NCI-H1436 (cell line): ENCODE measurements around the gene IL22RA2.
"Not testable (repeated sequence)": the region's sequence is repeated elsewhere in the genome, so short reads cannot be mapped to it uniquely, and the experiment has no call there.

Experiments
- DNase-seq: peaks from one replicate; lab custom pipeline; 2025; lab: John Stamatoyannopoulos, UW

The IL22RA2 gene

GRCh38 chr6:137123078-137123477 is 50.4 kb downstream of the IL22RA2 start:
- no peak for DNase-seq

GRCh38 chr6:137122612-137123011 is 50.8 kb downstream of the IL22RA2 start:
- no peak for DNase-seq

GRCh38 chr6:137121401-137121997 is 51.9 kb downstream of the IL22RA2 start:
- no peak for DNase-seq

GRCh38 chr6:137120748-137121147 is 52.7 kb downstream of the IL22RA2 start:
- no peak for DNase-seq

GRCh38 chr6:137119196-137120104 is 54.0 kb downstream of the IL22RA2 start:
- DNase-seq = no peak

- no peak for DNase-seq
Measured at GRCh38 chr6:137117581-137117980, 55.9 kb downstream of the IL22RA2 start.

- no peak for DNase-seq
Measured at GRCh38 chr6:137116807-137117206, 56.6 kb downstream of the IL22RA2 start.

GRCh38 chr6:137115658-137116057 is 57.8 kb downstream of the IL22RA2 start:
- DNase-seq = no peak

- no peak for DNase-seq
Measured at GRCh38 chr6:137112067-137112355, 61.4 kb downstream of the IL22RA2 start.

- DNase-seq = no peak
Measured at GRCh38 chr6:137111296-137112066, 62.0 kb downstream of the IL22RA2 start.

- no peak for DNase-seq
Measured at GRCh38 chr6:137107767-137108105, 65.7 kb downstream of the IL22RA2 start.

GRCh38 chr6:137107047-137107766 is 66.2 kb downstream of the IL22RA2 start:
- not testable (repeated sequence) for DNase-seq

- DNase-seq = no peak
Measured at GRCh38 chr6:137106183-137106582, 67.3 kb downstream of the IL22RA2 start.

- no peak for DNase-seq
Measured at GRCh38 chr6:137105375-137105774, 68.1 kb downstream of the IL22RA2 start.

- no peak for DNase-seq
Measured at GRCh38 chr6:137104926-137105325, 68.5 kb downstream of the IL22RA2 start.

GRCh38 chr6:137102851-137103492 is 70.5 kb downstream of the IL22RA2 start:
- DNase-seq = no peak

GRCh38 chr6:137102050-137102848 is 71.2 kb downstream of the IL22RA2 start:
- no peak for DNase-seq

GRCh38 chr6:137099689-137100403 is 73.6 kb downstream of the IL22RA2 start:
- DNase-seq = no peak

- no peak for DNase-seq
Measured at GRCh38 chr6:137097526-137097925, 75.9 kb downstream of the IL22RA2 start.

GRCh38 chr6:137097057-137097456 is 76.4 kb downstream of the IL22RA2 start:
- DNase-seq = no peak
